Glomerular endothelial cell (primary cell): Measurements from ENCODE around the gene LRBA. TPM values are rescaled to one million over a fixed set of nuclear protein-coding genes. Genes with fewer than 3 reads are reported as not detected.

Source experiments
- DNase-seq: peaks from one replicate; pipeline ENCODE4 v3.0.0-alpha.2; 2011; ENCODE audit warnings: low read depth, low spot score; ENCODE audit errors: extremely low read depth
- total RNA-seq: library from RNA; depleted of rRNA; stranded (reverse); fragments of >200 nt; gene quantifications from 2 replicates; pipeline ENCODE4 v1.2.3, GENCODE V29; 2015

Gene LRBA
- total RNA-seq, 1 donor from 2014 or later: 23.7 TPM

GRCh38 chr4:150315175-150315574 is 699.9 kb downstream of the LRBA start:
- no peak for DNase-seq

DNA sequence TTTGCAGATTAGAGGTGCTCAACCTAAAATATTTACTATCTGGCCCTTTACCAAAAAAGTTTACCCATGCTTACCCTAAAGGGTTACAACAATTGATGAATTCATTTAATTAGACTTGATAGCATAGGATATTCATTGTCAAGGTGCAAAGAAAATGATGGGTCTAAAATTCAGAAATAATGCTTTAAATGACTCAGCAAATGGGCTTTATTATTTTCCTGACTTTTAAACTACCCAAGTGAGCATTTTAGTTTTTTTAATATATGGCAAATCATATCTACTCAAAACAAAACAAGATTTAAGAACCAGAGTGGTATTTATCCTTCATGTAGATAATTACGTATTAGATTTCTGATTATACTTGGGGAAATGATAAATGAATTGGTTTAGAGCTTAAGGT is 701.1 kb downstream of the LRBA start:
- no peak for DNase-seq

DNA sequence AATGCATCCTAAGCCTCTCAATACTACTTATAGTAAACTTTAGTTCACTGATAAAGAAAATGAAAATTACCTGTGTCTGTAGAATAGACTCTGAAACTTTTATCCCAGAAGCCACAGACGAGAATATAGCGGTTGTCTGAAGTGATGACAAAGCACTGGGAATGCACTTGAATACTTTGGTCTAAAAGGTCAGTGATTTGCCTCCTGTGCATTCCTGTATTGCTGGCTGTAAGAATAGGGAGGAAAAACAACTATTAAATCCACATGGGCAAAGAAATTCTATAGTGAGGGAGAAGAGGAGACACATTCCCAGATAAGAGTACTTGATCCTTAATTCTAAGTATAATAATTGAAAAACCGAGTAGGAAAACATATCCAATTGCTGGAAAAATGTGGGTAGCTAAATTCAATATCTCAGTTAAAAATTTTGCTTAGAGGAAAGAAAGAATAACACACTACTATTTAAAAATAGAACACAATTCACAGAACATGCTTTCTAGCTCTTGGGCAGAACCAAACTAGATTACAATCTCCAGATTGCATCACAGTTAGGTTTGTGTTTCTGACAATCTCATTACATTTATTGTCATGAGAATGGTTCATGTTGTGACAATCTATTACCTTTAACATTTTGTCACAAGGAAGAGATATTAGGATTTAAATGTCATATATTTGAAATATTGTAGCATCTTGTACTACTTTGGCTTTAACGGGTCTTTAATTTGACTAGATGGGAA is 704.8 kb downstream of the LRBA start:
- no peak for DNase-seq

- no peak for DNase-seq
These were observed 706.1 kb downstream of the LRBA start for GRCh38 chr4:150308824-150309472.

DNA sequence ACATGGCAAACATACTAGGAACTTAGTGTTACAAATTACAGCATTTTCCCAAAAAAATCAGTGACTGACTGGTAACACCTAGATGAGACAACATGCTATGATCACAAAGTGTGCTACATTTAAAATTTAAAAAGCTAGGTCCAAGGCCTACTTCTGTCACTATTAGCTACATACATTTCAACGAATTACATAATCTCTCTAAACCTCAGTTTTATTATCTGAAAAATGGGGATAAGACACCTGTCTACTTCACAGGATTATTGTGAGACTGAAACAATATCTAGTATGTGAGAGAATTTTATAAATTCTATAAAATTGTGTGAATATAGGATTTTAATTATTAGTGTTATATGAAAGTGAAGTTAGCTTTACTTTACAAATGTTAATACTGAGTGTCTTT is 708.4 kb downstream of the LRBA start:
- DNase-seq: no peak

- no peak for DNase-seq
These were observed 709.1 kb downstream of the LRBA start for GRCh38 chr4:150305995-150306394.

DNA sequence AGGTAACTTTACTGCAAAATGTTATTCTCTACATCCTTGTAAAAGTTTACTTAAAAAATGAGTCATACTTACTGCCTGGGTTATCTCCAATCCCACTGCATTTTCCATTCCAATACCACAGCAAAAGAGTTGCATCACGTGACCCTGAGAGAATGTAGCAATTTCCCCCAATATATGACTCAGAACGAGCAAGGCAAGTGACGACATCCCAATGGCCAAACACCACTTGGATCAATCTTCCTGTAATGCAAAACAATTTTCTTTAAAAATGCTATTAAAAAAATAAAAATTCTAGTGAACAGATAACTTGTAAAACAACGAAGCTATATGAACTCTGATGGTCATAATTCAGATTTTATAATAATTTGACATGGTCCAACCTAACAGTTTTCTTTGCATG is 712.5 kb downstream of the LRBA start:
- DNase-seq: no peak

DNA sequence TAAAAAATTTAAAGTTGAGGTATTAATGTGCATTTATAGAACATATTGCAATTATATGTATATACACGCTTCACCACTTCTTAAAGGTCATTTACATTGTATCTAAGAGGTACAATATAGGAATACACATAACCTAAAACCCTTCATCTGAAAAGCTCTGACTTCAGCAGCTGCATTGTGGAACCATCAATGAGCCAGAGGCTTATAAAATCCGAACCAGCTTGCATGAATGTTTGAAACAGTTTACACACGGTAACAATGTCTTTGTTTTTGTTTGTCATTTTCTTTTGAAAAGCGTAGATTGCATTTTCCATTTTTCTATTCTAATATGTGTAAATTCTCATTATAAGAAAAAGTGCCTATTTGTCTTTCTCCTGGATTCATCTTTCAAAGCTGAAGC is 715.3 kb downstream of the LRBA start:
- no peak for DNase-seq

- no peak for DNase-seq
These were observed 717.1 kb downstream of the LRBA start for GRCh38 chr4:150297861-150298474.

GRCh38 chr4:150289881-150290280 is 725.2 kb downstream of the LRBA start:
- DNase-seq: no peak

DNA sequence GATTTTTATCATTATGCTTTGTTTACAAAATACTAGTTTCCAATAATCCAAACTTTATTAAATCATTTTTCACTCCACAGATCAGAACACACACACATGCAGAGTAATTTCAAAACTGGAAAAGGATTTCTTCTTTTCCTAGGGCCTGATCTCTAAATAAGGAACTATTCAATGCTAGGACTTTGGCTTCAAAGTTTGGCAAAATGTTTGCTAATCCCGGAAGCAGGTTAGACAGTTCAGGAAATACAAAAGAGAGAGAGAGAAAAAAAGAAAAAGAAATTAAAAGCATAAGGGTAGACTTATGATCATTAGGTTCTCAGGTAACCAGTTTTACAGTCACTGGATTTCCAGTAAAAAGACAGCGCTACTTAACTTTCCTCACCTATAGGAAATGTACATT is 725.9 kb downstream of the LRBA start:
- no peak for DNase-seq

GRCh38 chr4:150286656-150287055 is 728.4 kb downstream of the LRBA start:
- no peak for DNase-seq

GRCh38 chr4:150283689-150284088 is 731.4 kb downstream of the LRBA start:
- DNase-seq: no peak

DNA sequence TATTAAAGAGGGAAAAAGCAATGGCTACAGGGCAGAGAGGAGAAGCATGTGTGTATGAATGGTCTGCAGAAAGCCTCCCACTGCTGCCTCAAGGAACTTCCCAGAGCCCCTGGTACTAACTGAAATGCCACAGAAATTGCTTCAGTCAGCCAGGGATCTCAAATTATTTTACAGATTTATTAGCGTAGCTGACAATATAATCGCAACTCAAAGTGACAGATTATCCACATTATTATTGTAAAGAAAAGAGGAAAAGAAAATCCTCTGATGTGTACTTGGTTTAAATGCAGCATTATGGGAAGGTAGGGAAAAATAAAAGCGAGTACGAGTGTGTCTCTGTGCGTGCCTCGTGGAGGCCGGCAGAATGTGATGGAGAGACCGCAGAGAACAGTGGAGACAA is 734.1 kb downstream of the LRBA start:
- DNase-seq: no peak

DNA sequence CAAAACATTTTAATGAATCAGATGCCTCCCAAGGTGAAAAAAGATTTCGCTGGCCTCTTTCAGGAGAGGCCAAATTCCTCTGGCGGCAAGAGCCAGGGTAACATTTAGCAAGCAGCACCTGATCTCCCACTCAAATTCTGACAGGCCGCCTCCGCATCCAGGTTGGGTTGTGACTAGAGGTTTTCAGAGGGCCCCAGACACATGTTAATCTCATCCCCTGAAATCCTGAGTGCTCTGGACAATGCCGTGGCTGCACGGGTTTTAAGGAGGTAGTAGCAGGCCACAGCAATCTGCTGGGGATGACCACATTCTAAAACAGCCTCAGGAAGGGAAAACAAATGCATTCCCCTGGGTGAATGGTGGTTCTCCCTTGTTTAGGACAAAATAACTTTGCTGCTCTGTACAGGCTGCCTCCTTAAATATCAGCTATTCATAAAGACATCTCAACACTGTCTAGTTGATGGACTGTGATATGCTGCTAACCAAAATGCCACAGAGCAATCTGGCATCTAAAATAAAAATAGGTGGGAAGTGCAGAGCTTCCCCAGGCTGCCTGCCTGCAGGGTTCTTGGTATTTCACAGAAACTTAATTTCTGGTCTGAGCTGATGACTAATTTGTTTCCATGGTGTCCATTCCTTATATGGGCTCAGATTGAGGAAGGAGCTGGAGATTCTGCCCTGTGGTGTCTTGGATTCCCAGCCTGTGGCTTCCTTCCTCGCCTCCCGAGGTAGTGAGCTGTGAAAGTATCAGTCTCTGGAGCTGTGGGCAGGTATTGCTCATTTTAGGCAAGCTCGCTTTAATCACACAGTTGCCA is 734.8 kb downstream of the LRBA start:
- peak; percentile 31 for DNase-seq

DNA sequence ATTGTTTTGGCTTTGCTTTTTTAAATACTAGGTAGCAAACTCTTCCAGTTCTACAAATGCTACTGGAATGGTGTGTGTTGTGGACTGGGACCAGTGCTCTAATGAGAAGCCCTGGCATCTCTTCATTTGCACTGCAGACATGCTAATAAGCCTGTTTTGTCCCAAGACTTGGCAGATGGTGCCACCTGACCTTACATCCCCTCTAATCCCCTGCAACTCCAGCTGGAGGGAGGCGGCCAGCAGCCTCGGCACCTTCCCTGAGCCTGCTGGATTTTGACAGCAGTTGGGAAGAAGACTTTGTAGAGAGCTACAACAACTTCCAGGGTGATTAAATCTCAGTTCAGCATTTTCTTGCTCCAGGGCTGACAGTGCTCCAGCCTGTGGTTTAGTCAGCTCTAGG is 736.9 kb downstream of the LRBA start:
- DNase-seq: no peak

GRCh38 chr4:150268444-150268843 is 746.6 kb downstream of the LRBA start:
- DNase-seq: no peak

DNA sequence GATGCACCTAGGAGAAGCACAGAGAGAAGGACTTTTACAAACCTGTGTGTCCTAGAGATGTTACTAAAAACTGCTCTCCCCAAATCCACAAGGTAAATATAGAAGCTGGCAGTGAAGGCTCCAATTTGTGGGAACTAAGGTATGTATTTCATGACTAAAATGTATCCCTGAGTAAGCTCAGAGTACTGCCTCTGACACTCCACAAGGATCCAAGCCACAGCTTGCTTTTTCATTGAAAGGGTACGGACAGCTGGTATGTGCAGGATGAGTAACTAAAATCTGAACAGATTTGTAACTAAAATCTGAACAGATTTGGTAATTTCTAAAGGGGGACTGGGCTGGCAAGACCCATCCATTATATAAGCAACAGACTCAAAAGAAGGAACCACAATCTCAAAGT is 749.3 kb downstream of the LRBA start:
- DNase-seq: no peak

GRCh38 chr4:150264595-150265161 is 750.4 kb downstream of the LRBA start:
- no peak for DNase-seq

- DNase-seq: no peak
These were observed 752.5 kb downstream of the LRBA start for GRCh38 chr4:150262611-150263010.

DNA sequence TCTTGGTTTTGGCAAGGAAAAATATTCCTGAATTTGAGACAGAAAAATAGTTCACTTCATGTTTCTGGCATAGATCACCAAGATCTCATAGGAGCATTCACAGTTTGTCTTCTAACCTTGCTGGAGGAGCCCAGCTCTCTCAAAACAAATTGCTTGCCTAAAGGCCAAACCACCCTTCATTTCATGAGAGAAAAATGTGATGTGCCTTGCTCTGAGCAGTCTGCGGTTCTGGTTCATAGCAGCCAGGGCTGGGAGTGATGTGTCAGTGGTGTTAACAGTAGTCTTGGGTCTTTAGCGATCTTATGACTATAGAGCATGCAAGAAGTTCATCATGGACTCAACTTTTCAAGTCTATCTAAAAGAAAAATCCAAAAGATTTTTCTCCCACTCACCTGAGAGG is 753.5 kb downstream of the LRBA start:
- no peak for DNase-seq
